Measurements from ENCODE around the gene MIEN1. TPM values are rescaled to one million over a fixed set of nuclear protein-coding genes. Genes with fewer than 3 reads are reported as not detected.
A peak's percentile ranks its signal among the peaks of the same experiment; 100 is the strongest.

MIEN1 gene
- total and polyA plus RNA-seq, 2 of the 13 experiments (the other 11 are each of a cell fraction or from before 2014, with no cell fraction given): 40.6 to 56.6 TPM

- TF ChIP-seq SOX13 (IDR thresholded peaks at IDR 0.05): no peak
- TF ChIP-seq SOX13 (CRISPR knock-in tag; conservative IDR thresholded peaks at IDR 0.05 in 1 of 2, IDR thresholded peaks at IDR 0.05 in 1 of 2): peak in 1 of 2 experiments; percentile 65; a peak in 2 of 4 replicates
- TF ChIP-seq TMF1 (CRISPR knock-in tag; IDR thresholded peaks at IDR 0.05; ENCODE audit: low read depth): peak; percentile 90
- no peak for TF ChIP-seq ZNF253 (CRISPR knock-in tag; IDR thresholded peaks at IDR 0.05; ENCODE audit: borderline replicate concordance)
- peak; percentile 47 for TF ChIP-seq PHF21A (CRISPR knock-in tag; IDR thresholded peaks at IDR 0.05)
- no peak for TF ChIP-seq ZNF629 (CRISPR knock-in tag; conservative IDR thresholded peaks at IDR 0.05)
- 0 out of 2 replicates have a peak, but pooled peaks have one; percentile 81 for TF ChIP-seq ZNF33A (CRISPR knock-in tag; IDR thresholded peaks at IDR 0.05; ENCODE audit: borderline replicate concordance)
- TF ChIP-seq FOXP4 (CRISPR knock-in tag; IDR thresholded peaks at IDR 0.05): peak; percentile 47
- 0 out of 2 replicates have a peak, but pooled peaks have one; percentile 52 for TF ChIP-seq ZBTB43 (CRISPR knock-in tag; conservative IDR thresholded peaks at IDR 0.05)
- peak; percentile 86; the same call in 1 of the 2 replicates for TF ChIP-seq ZNF749 (CRISPR knock-in tag; IDR thresholded peaks at IDR 0.05; ENCODE audit: borderline replicate concordance)
- TF ChIP-seq HOXA5 (CRISPR knock-in tag; IDR thresholded peaks at IDR 0.05): peak; percentile 86; the same call in 1 of the 2 replicates
- TF ChIP-seq GRHL1 (CRISPR knock-in tag; conservative IDR thresholded peaks at IDR 0.05): no peak
- TF ChIP-seq KIAA2018 (CRISPR knock-in tag; IDR thresholded peaks at IDR 0.05; ENCODE audit: borderline replicate concordance): no peak
These were observed at the start of gene MIEN1 (continued) for GRCh38 chr17:39730095-39730921.

Measured in HepG2 (cell line).